AG04449 (cell line): ENCODE measurements around the gene ZNF346.

Source experiments
- CTCF ChIA-PET: fragments of 350-600 bp; formaldehyde crosslinking; extraction: SDS; loops from one replicate; lab custom pipeline; 2021; ENCODE audit warnings: antibody characterized with exemption; lab: Yijun Ruan, JAX
- POLR2A ChIA-PET: fragments of 400-600, 350-600 bp; formaldehyde crosslinking; extraction: SDS; loops from one replicate; lab custom pipeline; 2020; ENCODE audit warnings: antibody characterized with exemption, inconsistent platforms; lab: Yijun Ruan, JAX
- DNase-seq: peaks from one replicate; pipeline ENCODE4 v3.0.0-alpha.2; 2010; ENCODE audit warnings: low read depth, low spot score
- H3K4me3 ChIP-seq: 2 replicates; pipeline ENCODE4 v1.5.1; 2011; ENCODE audit warnings: low read depth, mild to moderate bottlenecking, control low read depth, low read length
- CTCF ChIP-seq: IDR thresholded peaks from one replicate; pipeline ENCODE4 v1.5.1; 2011; ENCODE audit warnings: mild to moderate bottlenecking, moderate library complexity, low read length, control low read depth, inconsistent platforms; ENCODE audit not compliant: insufficient read depth; ENCODE audit errors: missing control alignments

The ZNF346 gene

GRCh38 chr5:177100714-177101121 lies 78.2 kb downstream of the ZNF346 start:
- ChIA-PET POLR2A (no interaction called here), CTCF (interaction anchor here (0.8 to 7.5 kb wide), 3 partner anchors 12 to 440 kb away, joined by 3 to 102 read pairs (median 4); no protein-coding TSS in a partner anchor)
- H3K4me3 ChIP-seq = no peak overlapping the region
- DNase-seq = no peak
- TF ChIP-seq CTCF = no peak

- TF ChIP-seq CTCF = no peak
- POLR2A ChIA-PET = no interaction called here
- no peak for DNase-seq
- CTCF ChIA-PET = interaction anchor here (1.0 to 7.5 kb wide), 3 partner anchors 9 to 446 kb away, joined by 3 to 102 read pairs (median 11); no protein-coding TSS in a partner anchor
- no peak overlapping the region for H3K4me3 ChIP-seq
Observed at GRCh38 chr5:177103523-177104253, 81.2 kb downstream of the ZNF346 start.

- POLR2A ChIA-PET = no interaction called here
- no peak overlapping the region for H3K4me3 ChIP-seq
- CTCF ChIA-PET = interaction anchor here (1.2 to 1.8 kb wide), 2 partner anchors 23 to 34 kb away, joined by 3 to 11 read pairs; no protein-coding TSS in a partner anchor
- DNase-seq = no peak
- TF ChIP-seq CTCF = no peak
Observed at GRCh38 chr5:177105691-177106476, 83.4 kb downstream of the ZNF346 start.

GRCh38 chr5:177107159-177107558 lies 84.7 kb downstream of the ZNF346 start:
- no peak for TF ChIP-seq CTCF
- no peak overlapping the region for H3K4me3 ChIP-seq
- POLR2A ChIA-PET = no interaction called here
- DNase-seq = no peak
- CTCF ChIA-PET = interaction anchor here (1.2 kb wide), 1 partner anchor 25 kb away, joined by 3 read pairs; no protein-coding TSS in a partner anchor

- ChIA-PET POLR2A (no interaction called here), CTCF (interaction anchor here (1.1 to 8.1 kb wide), 14 partner anchors 10 to 1380 kb away, joined by 3 to 207 read pairs (median 8); partner anchors contain the start of gene MXD3)
- no peak for TF ChIP-seq CTCF
Observed at GRCh38 chr5:177109810-177110209, 87.3 kb downstream of the ZNF346 start.

More at GRCh38 chr5:177109810-177110209, 87.3 kb downstream of the ZNF346 start:
- DNase-seq = no peak
- H3K4me3 ChIP-seq = no peak overlapping the region
